K562 (cell line): ENCODE results near the gene SMARCB1. TPM values are rescaled to one million over a fixed set of nuclear protein-coding genes. Genes with fewer than 3 reads are reported as not detected.

Source experiments
- ATAC-seq: fragments of 200-7000 bp; cut with Tn5 transposase; 3 replicates; pipeline ENCODE4 v1.9.1; 2020; ENCODE audit warnings: moderate library complexity
- BruUV-seq: library from RNA; stranded (reverse); fragments of 400-500 nt; replicated peaks from 2 replicates; lab custom pipeline; 2021; lab: Mats Ljungman, UMichigan
- CTCF ChIA-PET: fragments of 300-600 bp; formaldehyde crosslinking; extraction: SDS; loops from one replicate; lab custom pipeline; 2021; ENCODE audit warnings: low intra/inter-chr PET ratio; lab: Yijun Ruan, JAX
- POLR2A ChIA-PET: fragments of 300-600, 350-650 bp; sonication (Branson Sonifier 250); formaldehyde crosslinking; extraction: SDS; loops from one replicate; lab custom pipeline; 2021; ENCODE audit warnings: antibody characterized with exemption, inconsistent platforms; lab: Yijun Ruan, JAX
- DNase-seq, 4 experiments: peaks; one replicate each; pipeline versions ENCODE4 v3.0.0 to v3.0.0-alpha.2; 2011 to 2018; ENCODE audit warnings: low spot score in 3 of 4, mixed read lengths in 3 of 4; ENCODE audit errors: extremely low read depth in 1 of 4
- FAIRE-seq: peaks from 2 replicates; lab custom pipeline; 2011; peaks lifted over from hg19 to GRCh38; lab: Jason Lieb, UNC
- H2AFZ ChIP-seq: 2 replicates; pipeline ENCODE4 v1.6.0; 2011; ENCODE audit warnings: low read depth, low read length, control low read depth, inconsistent platforms
- H3K27ac ChIP-seq: fragments of 200-600 bp; 3 replicates; pipeline ENCODE4 v1.8.0; 2011; ENCODE audit warnings: low read depth, mild to moderate bottlenecking, control low read depth, inconsistent platforms, low read length, moderate library complexity, mixed read lengths; ENCODE audit errors: extremely low read depth
- H3K27me3 ChIP-seq, 2 experiments: fragments of 300-600 bp in 1 of 2; 2 replicates in 1 of 2; 3 replicates in 1 of 2; pipeline versions ENCODE4 v1.6.0 to v1.8.0; 2011; ENCODE audit warnings: inconsistent platforms in 2 of 2, low read length in 2 of 2, mild to moderate bottlenecking in 1 of 2, mixed read lengths in 1 of 2, moderate library complexity in 1 of 2; ENCODE audit not compliant: control insufficient read depth in 2 of 2, insufficient read depth in 2 of 2
- H3K36me3 ChIP-seq: fragments of 300-600 bp; 3 replicates; pipeline ENCODE4 v1.8.0; 2011; ENCODE audit warnings: mild to moderate bottlenecking, low read length, inconsistent platforms; ENCODE audit not compliant: control insufficient read depth, insufficient read depth
- H3K4me1 ChIP-seq, 2 experiments: fragments of 200-600 bp in 1 of 2; replicated peaks in 1 of 2; 2 replicates in 1 of 2; 3 replicates in 1 of 2; pipeline versions ENCODE4 v1.5.1 to v1.8.0; 2011; ENCODE audit warnings: inconsistent platforms in 2 of 2, low read length in 2 of 2, mild to moderate bottlenecking in 1 of 2, mixed read lengths in 1 of 2, moderate library complexity in 1 of 2; ENCODE audit not compliant: control insufficient read depth in 2 of 2, insufficient read depth in 2 of 2
- H3K4me2 ChIP-seq: 2 replicates; pipeline ENCODE4 v1.6.1; 2011; ENCODE audit warnings: low read length, control low read depth, inconsistent platforms, mixed read lengths; ENCODE audit not compliant: insufficient read depth
- H3K4me3 ChIP-seq: fragments of 200-600 bp; sonication (generic), shearing (Covaris generic); 2 replicates; pipeline ENCODE4 v1.5.1; 2016; ENCODE audit warnings: control low read depth, inconsistent platforms
- H3K79me2 ChIP-seq: fragments of 200-600 bp; 3 replicates; pipeline ENCODE4 v1.8.0; 2011; ENCODE audit warnings: low read length, inconsistent platforms; ENCODE audit not compliant: control insufficient read depth, insufficient read depth
- H3K9ac ChIP-seq, 2 experiments: 2 replicates each; pipeline versions ENCODE4 v1.6.0 to v1.6.1; 2011; ENCODE audit warnings: low read depth in 2 of 2, low read length in 2 of 2, control low read depth in 1 of 2, inconsistent platforms in 1 of 2, mild to moderate bottlenecking in 1 of 2, mixed read lengths in 1 of 2; ENCODE audit not compliant: insufficient read depth in 1 of 2
- H3K9me1 ChIP-seq: one replicate; pipeline ENCODE4 v1.6.0; 2011; ENCODE audit warnings: inconsistent platforms, mild to moderate bottlenecking, low read length, moderate library complexity; ENCODE audit not compliant: control insufficient read depth, insufficient read depth
- H3K9me3 ChIP-seq: replicated peaks from 2 replicates; pipeline ENCODE4 v1.5.1; 2011; ENCODE audit warnings: low read depth, low read length, inconsistent platforms; ENCODE audit not compliant: control insufficient read depth, insufficient read depth
- H4K20me1 ChIP-seq: replicated peaks from 2 replicates; pipeline ENCODE4 v1.6.1; 2011; ENCODE audit warnings: low read length, inconsistent platforms, mixed read lengths; ENCODE audit not compliant: control insufficient read depth, insufficient read depth
- EHMT2 ChIP-seq: fragments of 450-650 bp; IDR thresholded peaks from 2 replicates; pipeline ENCODE4 v1.6.1; 2018; ENCODE audit warnings: antibody characterized with exemption
- ILK ChIP-seq: fragments of 450-650 bp; IDR thresholded peaks from 2 replicates; pipeline ENCODE4 v1.6.1; 2016; ENCODE audit warnings: missing genetic modification characterization, low read depth, mild to moderate bottlenecking, missing compliant biosample characterization, moderate library complexity, borderline replicate concordance
- WGBS: fragments of 100-300 bp; shearing (Covaris generic); methylation state at CpG from one replicate; pipeline ENCODE4 v1.1.6; 2016; ENCODE audit warnings: low coverage, mixed read lengths; ENCODE audit not compliant: insufficient coverage; ENCODE audit errors: missing lambda C conversion rate; 5-methylcytosine and 5-hydroxymethylcytosine counted together
- in situ Hi-C: fragments of 300-500 bp; cut with MboI; formaldehyde crosslinking; loops from 4 replicates; pipeline ENCODE4 v1.15.0; 2018; ENCODE audit warnings: inconsistent platforms, mixed read lengths
- intact Hi-C: fragments of 100-400 bp; cut with micrococcal nuclease; formaldehyde crosslinking; loops from 2 replicates; pipeline ENCODE4 v1.14.2; 2022
- polyA plus RNA-seq, 8 experiments: library from polyadenylated mRNA; depleted of rRNA in 4 of 8; stranded (reverse) in 5 of 8; unstranded in 3 of 8; fragments of >200 nt; fragmentation: Nextera tagmentation in 2 of 8; fragmentation: Illumina TruSeq in 1 of 8; extraction: Ambion mirVana in 2 of 8; extraction: Trizol in 1 of 8; gene quantifications; 2 replicates each; pipeline versions ENCODE4 v1.2.1 to v1.2.3, GENCODE V29; 2011 to 2014; ENCODE audit warnings: inconsistent platforms in 1 of 8, missing spikeins in 1 of 8
- total RNA-seq, 7 experiments: library from RNA; depleted of rRNA in 6 of 7; stranded (reverse); fragments of >200 nt in 6 of 7; fragmentation: Illumina TruSeq in 2 of 7; extraction: Trizol in 2 of 7; gene quantifications; 2 replicates each; pipeline versions ENCODE4 v1.2.1 to v1.2.3, GENCODE V29; 2011 to 2021; ENCODE audit warnings: low replicate concordance in 1 of 7
- TF ChIP-seq, protein P1 (sequence below): sonication (generic); formaldehyde crosslinking; IDR thresholded peaks from 2 replicates; pipeline ENCODE4 v1.5.0; 2020; ENCODE audit warnings: missing genetic modification reagents
- TF ChIP-seq, protein P2 (sequence below), 2 experiments: fragments of 450-650 bp in 1 of 2; sonication (generic) in 1 of 2; formaldehyde crosslinking; conservative IDR thresholded peaks; 2 replicates each; pipeline versions ENCODE4 v1.4.0 to v1.8.1; 2020 to 2022; ENCODE audit warnings: mild to moderate bottlenecking in 1 of 2, missing genetic modification reagents in 1 of 2
- TF ChIP-seq, protein P3 (sequence below): sonication (generic); formaldehyde crosslinking; IDR thresholded peaks from 2 replicates; pipeline ENCODE4 v1.8.1; 2023; ENCODE audit warnings: mild to moderate bottlenecking, missing genetic modification reagents

Gene SMARCB1
- total and polyA plus RNA-seq, 9 of the 15 experiments (the other 6 are each of a cell fraction or from before 2014, with no cell fraction given): 1.2 to 113 (median 65.4) TPM

DNA sequence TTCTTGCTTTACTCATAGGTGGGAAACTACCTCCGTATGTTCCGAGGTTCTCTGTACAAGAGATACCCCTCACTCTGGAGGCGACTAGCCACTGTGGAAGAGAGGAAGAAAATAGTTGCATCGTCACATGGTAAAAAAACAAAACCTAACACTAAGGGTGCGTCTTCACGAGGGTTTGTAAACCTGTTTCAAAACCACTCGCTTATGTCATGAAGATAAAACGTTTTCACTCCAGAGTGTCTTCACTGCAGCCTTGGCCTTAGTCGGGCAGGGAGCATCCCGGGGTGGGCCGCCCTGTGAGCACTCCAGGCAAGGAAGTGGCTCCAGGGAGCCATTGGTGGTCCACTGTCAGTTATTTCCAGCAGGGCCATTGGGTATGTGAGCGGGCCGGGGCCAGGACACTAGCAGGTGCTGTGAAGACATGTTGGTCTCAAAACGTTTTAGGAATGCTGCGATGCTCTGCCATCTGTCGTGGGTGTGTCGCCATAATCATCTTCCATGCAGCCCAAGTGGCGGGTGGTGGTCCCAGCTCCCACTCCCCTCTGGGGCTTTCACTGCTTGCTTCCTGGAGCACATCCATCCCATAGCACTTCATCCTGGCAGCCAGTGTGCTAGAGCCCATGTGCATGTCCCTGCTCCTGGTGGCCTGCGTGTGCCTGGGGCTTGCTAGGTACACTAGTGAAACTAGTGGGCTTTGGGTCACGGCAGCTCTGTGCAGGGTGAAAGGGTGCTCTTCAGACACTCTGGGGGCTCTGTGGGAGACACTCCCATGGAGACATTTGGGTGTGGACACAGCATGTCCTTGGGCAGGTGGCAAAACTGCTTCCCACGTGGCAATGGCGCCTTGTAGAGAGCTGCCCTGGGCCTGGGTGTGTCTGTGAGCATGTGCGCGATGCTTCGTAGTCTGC is 5.2 kb downstream of the SMARCB1 start (continued):
- TF ChIP-seq, protein P1, sequence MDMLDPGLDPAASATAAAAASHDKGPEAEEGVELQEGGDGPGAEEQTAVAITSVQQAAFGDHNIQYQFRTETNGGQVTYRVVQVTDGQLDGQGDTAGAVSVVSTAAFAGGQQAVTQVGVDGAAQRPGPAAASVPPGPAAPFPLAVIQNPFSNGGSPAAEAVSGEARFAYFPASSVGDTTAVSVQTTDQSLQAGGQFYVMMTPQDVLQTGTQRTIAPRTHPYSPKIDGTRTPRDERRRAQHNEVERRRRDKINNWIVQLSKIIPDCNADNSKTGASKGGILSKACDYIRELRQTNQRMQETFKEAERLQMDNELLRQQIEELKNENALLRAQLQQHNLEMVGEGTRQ: no peak
- TF ChIP-seq EHMT2: no peak
- TF ChIP-seq, protein P2, sequence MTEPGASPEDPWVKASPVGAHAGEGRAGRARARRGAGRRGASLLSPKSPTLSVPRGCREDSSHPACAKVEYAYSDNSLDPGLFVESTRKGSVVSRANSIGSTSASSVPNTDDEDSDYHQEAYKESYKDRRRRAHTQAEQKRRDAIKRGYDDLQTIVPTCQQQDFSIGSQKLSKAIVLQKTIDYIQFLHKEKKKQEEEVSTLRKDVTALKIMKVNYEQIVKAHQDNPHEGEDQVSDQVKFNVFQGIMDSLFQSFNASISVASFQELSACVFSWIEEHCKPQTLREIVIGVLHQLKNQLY (CRISPR knock-in tag; conservative IDR thresholded peaks at IDR 0.05): no peak

DNA sequence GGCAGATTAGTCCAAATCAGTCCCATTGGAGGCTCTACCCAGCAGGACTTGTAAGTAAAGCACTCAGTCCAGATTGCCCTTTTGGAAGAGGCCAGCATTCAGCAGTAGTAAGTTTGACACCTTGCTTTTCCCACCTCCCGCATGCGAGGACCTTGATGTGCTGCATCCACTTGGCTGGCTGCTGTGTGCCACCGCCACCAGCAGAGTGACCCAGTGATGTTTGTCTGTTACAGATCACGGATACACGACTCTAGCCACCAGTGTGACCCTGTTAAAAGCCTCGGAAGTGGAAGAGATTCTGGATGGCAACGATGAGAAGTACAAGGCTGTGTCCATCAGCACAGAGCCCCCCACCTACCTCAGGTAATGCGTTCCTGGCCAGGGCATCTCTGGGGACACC is 6.6 kb downstream of the SMARCB1 start:
- TF ChIP-seq ILK (tag): no peak
- TF ChIP-seq, protein P3, sequence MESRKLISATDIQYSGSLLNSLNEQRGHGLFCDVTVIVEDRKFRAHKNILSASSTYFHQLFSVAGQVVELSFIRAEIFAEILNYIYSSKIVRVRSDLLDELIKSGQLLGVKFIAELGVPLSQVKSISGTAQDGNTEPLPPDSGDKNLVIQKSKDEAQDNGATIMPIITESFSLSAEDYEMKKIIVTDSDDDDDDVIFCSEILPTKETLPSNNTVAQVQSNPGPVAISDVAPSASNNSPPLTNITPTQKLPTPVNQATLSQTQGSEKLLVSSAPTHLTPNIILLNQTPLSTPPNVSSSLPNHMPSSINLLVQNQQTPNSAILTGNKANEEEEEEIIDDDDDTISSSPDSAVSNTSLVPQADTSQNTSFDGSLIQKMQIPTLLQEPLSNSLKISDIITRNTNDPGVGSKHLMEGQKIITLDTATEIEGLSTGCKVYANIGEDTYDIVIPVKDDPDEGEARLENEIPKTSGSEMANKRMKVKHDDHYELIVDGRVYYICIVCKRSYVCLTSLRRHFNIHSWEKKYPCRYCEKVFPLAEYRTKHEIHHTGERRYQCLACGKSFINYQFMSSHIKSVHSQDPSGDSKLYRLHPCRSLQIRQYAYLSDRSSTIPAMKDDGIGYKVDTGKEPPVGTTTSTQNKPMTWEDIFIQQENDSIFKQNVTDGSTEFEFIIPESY (CRISPR knock-in tag): peak; percentile 89; the same call in 1 of the 2 replicates
- H3K9ac ChIP-seq: no peak overlapping the region
- peaks cover 33% of the 10 kb centered on the region for H3K79me2 ChIP-seq
- no TSS peak for BruUV-seq
- no peak for ATAC-seq
- 93% methylated on average over 8 of the region's 8 CpGs for WGBS
- H3K27ac ChIP-seq: no peak overlapping the region
- CTCF ChIA-PET: no interaction called here
- intact Hi-C loops (no loop called here), in situ Hi-C loops (no loop called here)
- POLR2A ChIA-PET: no interaction called here
- H3K9me3 ChIP-seq: no peaks in the 10 kb centered on the region
- no peaks in the 10 kb centered on the region for H3K9me1 ChIP-seq
- no peak for FAIRE-seq
- H2AFZ ChIP-seq: no peak overlapping the region
- no peaks in the 10 kb centered on the region for H3K27me3 ChIP-seq
- peaks cover 4% of the 10 kb centered on the region in 2 experiments; a peak in 1 of 5 replicates for H3K4me1 ChIP-seq
- DNase-seq: no peak
- H3K4me3 ChIP-seq: no peak overlapping the region
- peaks cover 62% of the 10 kb centered on the region for H3K36me3 ChIP-seq
- no peak overlapping the region for H3K4me2 ChIP-seq
- 0 out of 2 replicates have a peak, but pooled peaks cover 4% of the 10 kb centered on the region for H4K20me1 ChIP-seq
